IMR-90 (cell line): ENCODE results near the gene ZNF586.
"Not testable (repeated sequence)": the region's sequence is repeated elsewhere in the genome, so short reads cannot be mapped to it uniquely, and the experiment has no call there.

ENCODE experiments used
- CEBPB ChIP-seq: IDR thresholded peaks from 2 replicates; pipeline ENCODE4 v1.6.1; 2012; ENCODE audit warnings: low read depth, low read length, improper control_type of control experiment
- FOS ChIP-seq: fragments of 150-350 bp; IDR thresholded peaks from 2 replicates; pipeline ENCODE4 v1.6.1; 2016; ENCODE audit warnings: low read depth, low read length
- MAFK ChIP-seq: IDR thresholded peaks from 2 replicates; pipeline ENCODE4 v1.6.1; 2012; ENCODE audit warnings: low read depth, low read length, improper control_type of control experiment
- NFE2L2 ChIP-seq: fragments of 150-350 bp; IDR thresholded peaks from 2 replicates; pipeline ENCODE4 v1.6.1; 2016; ENCODE audit warnings: low read depth, mild to moderate bottlenecking, low read length
- POLR2A ChIP-seq: IDR thresholded peaks from 2 replicates; pipeline ENCODE4 v1.6.1; 2012; ENCODE audit warnings: mild to moderate bottlenecking, low read depth, low read length
- RAD21 ChIP-seq: IDR thresholded peaks from 2 replicates; pipeline ENCODE4 v1.6.1; 2012; ENCODE audit warnings: low read length, improper control_type of control experiment
- RCOR1 ChIP-seq: IDR thresholded peaks from 2 replicates; pipeline ENCODE4 v1.6.1; 2012; ENCODE audit warnings: mild to moderate bottlenecking, low read length, improper control_type of control experiment; ENCODE audit not compliant: insufficient replicate concordance
- RFX5 ChIP-seq: IDR thresholded peaks from 2 replicates; pipeline ENCODE4 v1.8.0; 2012; ENCODE audit warnings: low read depth, mild to moderate bottlenecking, low read length, moderate library complexity
- TF ChIP-seq, protein P1 (sequence below): conservative IDR thresholded peaks from 2 replicates; pipeline ENCODE4 v1.5.1; 2012; ENCODE audit warnings: mild to moderate bottlenecking, low read depth, low read length, improper control_type of control experiment
- TF ChIP-seq, protein P2 (sequence below): fragments of 150-350 bp; IDR thresholded peaks from 2 replicates; pipeline ENCODE4 v1.6.1; 2017; ENCODE audit warnings: mild to moderate bottlenecking, antibody characterized with exemption, low read length, low read depth

DNA sequence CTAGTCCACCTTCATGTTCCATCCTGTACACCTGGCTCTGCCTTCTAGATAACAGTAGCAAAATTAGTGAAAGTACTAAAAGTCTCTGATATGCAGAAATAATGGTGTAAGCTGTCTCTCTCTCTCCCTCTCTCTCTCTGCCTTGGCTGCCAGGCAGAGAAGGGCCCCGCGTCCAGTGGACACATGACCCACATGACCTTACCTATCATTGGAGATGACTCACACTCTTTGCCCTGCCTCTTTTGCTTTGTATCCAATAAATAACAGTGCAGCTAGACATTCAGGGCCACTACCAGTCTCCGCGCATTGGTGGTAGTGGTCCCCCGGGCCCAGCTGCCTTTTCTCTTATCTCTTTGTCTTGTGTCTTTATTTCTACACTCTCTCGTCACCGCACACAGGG lies 30.7 kb upstream of the ZNF586 start:
- TF ChIP-seq, protein P1, sequence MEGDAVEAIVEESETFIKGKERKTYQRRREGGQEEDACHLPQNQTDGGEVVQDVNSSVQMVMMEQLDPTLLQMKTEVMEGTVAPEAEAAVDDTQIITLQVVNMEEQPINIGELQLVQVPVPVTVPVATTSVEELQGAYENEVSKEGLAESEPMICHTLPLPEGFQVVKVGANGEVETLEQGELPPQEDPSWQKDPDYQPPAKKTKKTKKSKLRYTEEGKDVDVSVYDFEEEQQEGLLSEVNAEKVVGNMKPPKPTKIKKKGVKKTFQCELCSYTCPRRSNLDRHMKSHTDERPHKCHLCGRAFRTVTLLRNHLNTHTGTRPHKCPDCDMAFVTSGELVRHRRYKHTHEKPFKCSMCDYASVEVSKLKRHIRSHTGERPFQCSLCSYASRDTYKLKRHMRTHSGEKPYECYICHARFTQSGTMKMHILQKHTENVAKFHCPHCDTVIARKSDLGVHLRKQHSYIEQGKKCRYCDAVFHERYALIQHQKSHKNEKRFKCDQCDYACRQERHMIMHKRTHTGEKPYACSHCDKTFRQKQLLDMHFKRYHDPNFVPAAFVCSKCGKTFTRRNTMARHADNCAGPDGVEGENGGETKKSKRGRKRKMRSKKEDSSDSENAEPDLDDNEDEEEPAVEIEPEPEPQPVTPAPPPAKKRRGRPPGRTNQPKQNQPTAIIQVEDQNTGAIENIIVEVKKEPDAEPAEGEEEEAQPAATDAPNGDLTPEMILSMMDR, result not testable (repeated sequence)
- not testable (repeated sequence) for TF ChIP-seq FOS, MAFK, RAD21, POLR2A, CEBPB, RCOR1, NFE2L2, RFX5
- TF ChIP-seq, protein P2, sequence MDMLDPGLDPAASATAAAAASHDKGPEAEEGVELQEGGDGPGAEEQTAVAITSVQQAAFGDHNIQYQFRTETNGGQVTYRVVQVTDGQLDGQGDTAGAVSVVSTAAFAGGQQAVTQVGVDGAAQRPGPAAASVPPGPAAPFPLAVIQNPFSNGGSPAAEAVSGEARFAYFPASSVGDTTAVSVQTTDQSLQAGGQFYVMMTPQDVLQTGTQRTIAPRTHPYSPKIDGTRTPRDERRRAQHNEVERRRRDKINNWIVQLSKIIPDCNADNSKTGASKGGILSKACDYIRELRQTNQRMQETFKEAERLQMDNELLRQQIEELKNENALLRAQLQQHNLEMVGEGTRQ, result not testable (repeated sequence)
